OCI-LY3 (cell line): ENCODE measurements around the gene OXA1L.

ENCODE experiments used
- EZH2phosphoT487 ChIP-seq: fragments of 200-600 bp; shearing (Covaris generic); IDR thresholded peaks from 2 replicates; pipeline ENCODE4 v1.6.1; 2018; ENCODE audit warnings: antibody characterized with exemption, mixed run types, low read depth
- TF ChIP-seq, protein P1 (sequence below): fragments of 200-600, 300-600 bp; sonication (generic); IDR thresholded peaks from 2 replicates; pipeline ENCODE4 v1.5.1; 2014; ENCODE audit warnings: antibody characterized with exemption, low read length, low read depth

DNA sequence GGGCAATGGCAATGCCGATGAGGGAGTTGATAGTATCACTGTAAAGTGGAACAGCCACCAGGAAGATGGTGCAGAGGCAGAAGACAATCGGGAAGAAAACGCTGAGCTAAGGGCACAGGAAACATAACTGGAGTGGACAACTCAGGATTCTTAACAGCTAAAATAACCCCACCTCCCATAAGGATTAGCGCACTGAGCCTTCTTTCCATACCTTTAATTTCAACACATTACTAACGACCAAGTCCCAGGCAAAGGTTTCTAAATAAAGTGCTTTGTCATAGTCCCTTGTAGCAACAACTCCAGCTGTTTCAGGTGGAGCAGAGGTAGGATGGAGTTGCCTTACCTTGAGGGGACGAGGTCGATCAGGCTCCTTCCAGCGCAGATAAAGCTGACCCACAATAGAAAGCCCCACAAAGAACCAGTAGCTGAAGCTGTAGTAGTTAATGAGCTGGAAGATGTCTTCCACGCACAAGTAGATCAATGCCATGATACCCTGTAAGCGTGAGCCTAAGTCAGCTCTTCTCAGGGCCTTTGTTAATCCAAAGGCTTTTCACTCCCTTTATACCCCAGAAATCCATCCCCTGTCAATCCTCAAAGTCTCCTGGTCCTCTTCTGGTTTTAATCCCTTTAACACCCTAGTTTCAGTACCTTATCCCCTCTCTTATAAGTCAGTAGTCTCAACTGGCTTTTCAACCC is 7.7 kb downstream of the OXA1L start:
- TF ChIP-seq EZH2phosphoT487: no peak
- TF ChIP-seq, protein P1, sequence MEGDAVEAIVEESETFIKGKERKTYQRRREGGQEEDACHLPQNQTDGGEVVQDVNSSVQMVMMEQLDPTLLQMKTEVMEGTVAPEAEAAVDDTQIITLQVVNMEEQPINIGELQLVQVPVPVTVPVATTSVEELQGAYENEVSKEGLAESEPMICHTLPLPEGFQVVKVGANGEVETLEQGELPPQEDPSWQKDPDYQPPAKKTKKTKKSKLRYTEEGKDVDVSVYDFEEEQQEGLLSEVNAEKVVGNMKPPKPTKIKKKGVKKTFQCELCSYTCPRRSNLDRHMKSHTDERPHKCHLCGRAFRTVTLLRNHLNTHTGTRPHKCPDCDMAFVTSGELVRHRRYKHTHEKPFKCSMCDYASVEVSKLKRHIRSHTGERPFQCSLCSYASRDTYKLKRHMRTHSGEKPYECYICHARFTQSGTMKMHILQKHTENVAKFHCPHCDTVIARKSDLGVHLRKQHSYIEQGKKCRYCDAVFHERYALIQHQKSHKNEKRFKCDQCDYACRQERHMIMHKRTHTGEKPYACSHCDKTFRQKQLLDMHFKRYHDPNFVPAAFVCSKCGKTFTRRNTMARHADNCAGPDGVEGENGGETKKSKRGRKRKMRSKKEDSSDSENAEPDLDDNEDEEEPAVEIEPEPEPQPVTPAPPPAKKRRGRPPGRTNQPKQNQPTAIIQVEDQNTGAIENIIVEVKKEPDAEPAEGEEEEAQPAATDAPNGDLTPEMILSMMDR: no peak
